AG08396 (cell line): ENCODE results near the gene MED8.

Source experiments
- DNase-seq: peaks from one replicate; pipeline ENCODE4 v3.0.0; 2012; ENCODE audit warnings: low spot score, mixed read lengths

The MED8 gene

DNA sequence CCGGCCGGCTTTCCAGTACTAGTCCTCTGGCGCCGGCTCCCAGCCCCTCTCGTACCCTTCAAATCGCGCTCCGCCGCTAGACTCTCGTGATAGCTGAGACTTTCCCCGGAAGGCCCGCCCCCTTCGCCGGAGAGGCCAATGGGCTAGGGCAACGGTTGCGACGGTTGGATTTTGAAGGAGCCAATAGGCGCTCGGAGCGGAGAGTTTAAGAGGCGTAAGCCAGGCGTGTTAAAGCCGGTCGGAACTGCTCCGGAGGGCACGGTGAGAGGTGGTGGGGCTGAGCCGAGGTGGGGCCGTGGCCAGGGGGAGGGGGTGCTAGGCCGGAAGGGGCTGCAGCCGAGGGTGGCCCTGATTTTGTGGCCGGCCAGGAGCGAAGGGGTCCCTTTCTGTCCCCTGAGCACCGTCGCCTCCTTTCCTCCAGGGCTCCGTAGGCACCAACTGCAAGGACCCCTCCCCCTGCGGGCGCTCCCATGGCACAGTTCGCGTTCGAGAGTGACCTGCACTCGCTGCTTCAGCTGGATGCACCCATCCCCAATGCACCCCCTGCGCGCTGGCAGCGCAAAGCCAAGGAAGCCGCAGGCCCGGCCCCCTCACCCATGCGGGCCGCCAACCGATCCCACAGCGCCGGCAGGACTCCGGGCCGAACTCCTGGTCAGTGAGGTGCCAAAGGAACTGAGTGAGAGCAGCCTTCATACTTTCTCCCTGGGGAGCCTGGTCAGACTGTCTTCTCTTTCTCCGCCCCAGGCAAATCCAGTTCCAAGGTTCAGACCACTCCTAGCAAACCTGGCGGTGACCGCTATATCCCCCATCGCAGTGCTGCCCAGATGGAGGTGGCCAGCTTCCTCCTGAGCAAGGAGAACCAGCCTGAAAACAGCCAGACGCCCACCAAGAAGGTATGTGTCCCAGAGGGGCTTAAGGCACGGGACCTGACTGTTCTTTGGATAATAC is 30.6 kb downstream of the MED8 start, which contains the start of gene CDC20:
Gene CDC20, plus strand, starts transcription at position 236 of the 948 bp plus-strand sequence. Its CDS starts 235 bp downstream, at position 471.
- DNase-seq: peak; percentile 97

- DNase-seq: peak; percentile 50
Observed at GRCh38 chr1:43358121-43358745, 31.4 kb downstream of the MED8 start.

DNA sequence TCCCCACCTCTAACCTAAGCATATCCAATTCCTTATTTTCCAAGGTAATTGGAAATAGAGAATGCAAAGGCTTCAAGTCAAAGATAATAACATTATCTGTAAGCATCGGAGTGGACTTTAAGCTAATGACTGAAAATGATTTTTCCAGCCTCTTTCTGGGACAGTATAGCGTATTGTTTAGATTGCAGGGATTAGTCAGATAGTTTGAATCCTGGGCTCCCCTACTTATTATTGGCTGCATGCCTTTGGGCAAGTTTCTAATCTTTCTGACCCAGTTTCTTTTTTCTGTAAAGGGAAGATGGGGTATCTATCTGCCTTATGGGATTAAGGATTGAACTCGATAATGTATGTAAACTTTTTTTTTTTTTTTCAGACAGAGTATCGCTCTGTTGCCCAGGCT is 32.3 kb downstream of the MED8 start:
- no peak for DNase-seq

DNA sequence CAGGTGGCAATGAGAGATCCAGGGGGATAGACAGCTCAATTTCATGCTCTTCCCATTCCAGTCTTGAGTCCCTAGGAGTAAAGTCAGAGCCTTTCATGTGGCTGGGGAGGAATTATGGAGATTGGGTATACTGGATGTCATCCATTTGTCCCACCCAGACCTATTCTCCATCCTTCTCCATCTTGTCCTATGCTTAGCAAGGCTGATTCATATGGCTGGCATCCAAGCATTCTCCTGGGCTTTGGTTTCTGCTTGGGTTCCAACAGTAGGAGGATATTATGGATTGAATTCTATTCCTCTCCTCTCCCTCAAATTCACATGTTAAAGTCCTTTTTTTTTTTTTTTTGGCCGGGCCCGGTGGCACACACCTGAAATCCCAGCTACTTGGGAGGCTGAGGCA is 34.7 kb downstream of the MED8 start:
- no peak for DNase-seq

DNA sequence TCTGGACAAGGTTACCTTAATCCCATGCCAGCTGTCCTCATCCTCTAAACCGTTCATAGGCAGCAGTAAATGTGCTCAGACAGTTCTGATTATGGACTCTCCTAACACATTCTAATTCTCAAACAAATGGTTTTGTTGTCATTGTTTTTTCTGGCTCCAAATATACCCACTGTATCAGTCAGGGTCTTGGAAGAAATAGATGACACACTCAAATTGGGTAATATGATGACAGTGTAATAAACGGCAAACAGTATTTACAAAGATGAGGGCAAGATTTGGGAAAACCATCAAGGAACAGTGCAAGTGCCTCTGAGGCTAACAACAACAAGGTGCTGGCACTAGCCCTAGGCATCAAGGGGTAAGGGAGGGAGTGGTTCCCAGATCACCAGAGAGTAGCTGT is 35.1 kb downstream of the MED8 start:
- no peak for DNase-seq

DNA sequence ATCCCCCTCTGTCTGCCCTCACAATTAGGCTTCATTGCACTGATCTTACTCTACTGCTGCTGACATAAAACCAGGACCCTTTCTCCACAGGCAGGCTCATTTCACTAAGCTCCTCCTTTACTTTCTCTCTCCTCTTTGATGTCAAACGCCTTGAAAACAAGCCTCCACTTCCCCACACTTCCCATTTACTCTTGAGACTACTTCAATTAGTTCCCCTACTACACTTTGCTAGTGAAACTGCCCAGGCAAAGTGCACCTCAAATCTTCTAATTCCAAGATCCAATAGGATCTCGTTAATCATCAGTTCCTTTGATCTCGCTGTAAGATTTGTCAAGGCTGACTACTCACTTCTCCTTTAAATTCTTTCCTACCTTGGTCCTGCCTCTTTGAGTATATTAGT is 36.7 kb downstream of the MED8 start:
- no peak for DNase-seq

DNA sequence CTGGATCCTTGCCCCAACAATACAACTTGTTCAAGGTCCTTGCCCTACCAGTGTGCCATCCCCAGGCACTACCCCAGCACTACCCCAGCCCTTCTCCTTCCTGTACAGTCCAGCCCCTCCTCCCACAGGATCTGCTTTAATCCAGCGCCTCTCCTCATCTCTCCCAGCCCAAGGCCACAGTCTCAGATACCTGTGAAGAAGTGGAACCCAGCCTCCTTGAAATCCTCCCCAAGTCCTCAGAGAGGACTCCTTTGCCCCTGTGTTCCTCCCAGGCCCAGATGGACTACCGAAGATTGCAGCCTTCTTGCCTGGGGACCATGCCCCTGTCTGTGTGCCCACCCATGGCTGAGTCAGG is 37.3 kb downstream of the MED8 start:
- no peak for DNase-seq

DNA sequence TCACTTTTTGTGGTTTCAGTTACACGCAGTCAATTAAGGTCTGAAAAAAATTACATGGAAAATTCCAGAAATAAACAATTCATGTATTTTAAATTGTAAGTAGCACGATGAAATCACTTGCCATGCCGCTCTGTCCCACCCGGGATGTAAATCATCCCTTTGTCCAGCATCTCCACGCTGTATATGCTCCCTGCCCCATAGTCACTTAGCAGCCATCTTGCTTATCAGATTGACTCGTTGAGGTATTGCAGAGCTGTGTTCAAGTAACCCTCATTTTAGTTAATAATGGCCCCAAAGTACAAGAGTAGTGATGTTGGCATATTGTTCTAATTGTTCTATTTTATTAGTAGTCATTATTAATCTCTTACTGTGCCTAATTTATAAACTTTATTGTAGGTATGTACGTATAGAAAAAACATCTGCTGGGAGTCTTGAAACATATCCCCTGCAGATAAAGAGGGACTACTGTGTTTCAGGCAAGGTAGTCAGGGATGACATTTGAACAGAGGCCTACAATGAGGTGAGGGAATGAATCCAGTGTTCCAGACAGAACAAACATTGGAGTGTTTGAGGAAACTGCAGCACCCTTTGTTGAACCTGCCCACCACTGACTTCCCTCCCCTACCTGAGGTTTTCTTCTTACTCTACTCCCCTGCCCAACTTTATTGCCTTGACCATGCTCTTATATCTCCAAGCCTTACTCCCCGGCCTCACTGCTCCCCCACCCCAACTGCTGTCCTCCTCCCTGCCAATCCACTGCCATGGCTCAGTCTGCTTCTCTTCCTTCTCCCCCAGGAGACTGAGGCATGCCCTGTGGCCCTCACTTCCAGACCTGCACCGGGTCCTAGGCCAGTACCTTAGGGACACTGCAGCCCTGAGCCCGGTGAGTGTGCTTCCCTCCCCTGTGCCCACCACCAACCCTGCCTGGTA is 37.9 kb downstream of the MED8 start:
- DNase-seq: no peak

DNA sequence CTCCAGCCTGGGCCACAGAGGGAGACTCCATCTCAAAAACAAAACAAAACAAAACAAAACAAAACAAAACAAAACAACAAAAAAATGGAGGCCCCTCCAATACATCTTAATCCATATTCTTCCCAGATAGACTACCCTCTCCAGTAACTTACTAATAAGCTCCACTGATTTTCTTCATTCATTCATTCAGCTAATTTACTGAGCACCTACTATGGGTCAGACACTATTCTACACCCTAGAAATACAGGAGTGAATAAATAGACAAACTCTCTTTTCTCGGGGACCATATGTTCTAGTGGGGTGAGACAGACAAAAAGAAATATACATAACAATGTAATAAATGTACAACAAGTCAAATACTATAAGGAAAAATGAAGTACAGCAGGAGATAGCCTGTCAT is 38.6 kb downstream of the MED8 start:
- DNase-seq: no peak

DNA sequence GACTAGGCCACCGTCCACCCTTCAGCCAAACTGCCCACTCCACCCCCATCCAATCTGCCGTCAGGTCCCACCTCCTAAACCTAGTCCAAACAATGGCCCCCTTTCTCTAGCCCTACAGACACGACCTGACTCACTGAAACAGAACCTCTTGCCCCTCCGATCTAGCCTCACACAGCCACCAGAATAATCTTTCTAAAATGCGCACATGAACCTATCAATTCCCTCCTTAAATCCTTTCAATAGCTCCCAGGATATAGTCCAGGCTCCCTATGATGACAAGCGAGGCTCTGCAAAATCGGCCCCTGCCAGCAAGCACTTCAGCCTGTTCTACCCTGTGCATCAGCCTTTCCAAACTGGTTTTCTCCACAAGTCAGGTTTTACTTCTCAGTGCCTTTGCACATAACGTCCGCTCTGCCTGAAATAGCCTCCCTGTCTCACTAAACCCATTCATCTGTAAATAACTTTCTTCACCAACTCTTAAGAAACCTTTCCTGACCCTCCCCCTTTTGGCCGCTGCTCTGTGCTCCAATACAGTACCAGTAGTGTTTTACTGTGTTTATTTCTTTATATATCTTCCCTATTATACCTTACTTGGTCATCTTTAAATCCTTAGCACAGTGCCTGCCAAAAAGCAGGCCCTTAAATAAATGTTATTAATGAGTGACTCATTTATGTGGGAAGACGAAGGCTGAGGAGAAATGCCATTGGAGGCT is 39.9 kb downstream of the MED8 start:
- DNase-seq: peak; percentile 69

GRCh38 chr1:43348809-43349593 is 40.6 kb downstream of the MED8 start:
- DNase-seq: peak; percentile 67

DNA sequence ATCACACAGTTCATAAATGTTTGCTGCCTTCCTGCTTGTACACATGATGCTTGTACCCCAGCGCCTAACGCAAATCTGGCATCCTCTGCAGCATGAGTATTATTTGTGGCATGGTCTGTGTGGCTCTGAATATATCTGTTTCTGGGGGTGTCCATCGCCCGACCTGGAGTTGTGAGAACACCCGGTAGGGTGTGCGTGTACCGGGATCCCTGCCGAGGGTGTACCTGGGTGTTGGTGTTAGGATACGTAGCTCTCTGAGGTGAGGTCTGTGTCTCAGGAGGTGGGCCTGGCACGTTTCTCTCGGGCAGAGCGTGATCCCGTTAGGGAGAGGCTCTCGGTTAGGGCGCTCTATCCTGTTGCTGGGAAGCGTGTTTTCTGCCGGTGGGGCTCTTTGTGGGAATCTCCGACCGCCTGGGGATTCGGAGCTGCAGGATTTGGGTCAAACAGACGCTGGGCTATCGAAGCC is 41.2 kb downstream of the MED8 start:
- peak; percentile 42 for DNase-seq

GRCh38 chr1:43346636-43347035 is 43.0 kb downstream of the MED8 start:
- no peak for DNase-seq

DNA sequence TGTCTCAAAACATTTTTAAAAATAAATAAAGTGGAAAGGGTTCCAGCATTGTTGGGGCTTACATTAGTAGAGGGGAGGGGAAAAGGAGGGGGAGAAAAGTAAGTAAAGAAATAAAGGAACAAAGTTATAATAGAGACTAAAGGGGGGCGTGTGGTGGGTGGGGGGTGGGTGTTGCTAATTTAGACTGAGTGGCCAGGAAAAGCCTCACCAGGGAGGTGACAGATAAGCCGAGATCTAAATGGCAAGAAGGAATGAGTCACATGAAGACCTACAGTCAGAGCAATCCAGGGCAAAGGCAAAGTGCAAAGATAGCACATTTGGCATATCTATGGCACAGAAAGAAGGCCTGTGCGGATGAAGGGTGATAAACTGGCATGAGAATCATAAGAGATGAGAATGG is 44.5 kb downstream of the MED8 start:
- DNase-seq: peak; percentile 44

GRCh38 chr1:43344267-43344850 is 45.2 kb downstream of the MED8 start:
- DNase-seq: no peak

DNA sequence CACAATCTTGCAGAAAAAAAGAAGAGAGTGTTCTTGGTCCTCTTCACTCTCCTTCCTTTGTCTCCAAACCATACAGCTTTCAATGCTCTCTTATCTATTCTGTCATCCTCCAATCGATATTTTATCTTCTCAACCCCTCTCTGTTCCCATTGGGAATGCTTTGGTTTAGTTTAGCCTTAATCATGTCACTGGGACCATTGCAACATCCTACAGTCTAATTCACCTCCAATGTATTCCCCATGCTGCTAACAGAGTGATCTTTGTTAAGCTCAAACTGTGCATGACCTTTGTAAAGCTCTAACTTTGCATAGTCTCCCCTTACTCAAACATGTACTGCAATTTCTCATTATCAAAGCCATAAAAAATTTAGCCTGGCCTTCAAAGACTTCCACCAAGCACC is 49.0 kb downstream of the MED8 start:
- DNase-seq: no peak

- no peak for DNase-seq
Observed at GRCh38 chr1:43339584-43340232, 49.9 kb downstream of the MED8 start.

- DNase-seq: no peak
Observed at GRCh38 chr1:43338001-43338400, 51.6 kb downstream of the MED8 start.

GRCh38 chr1:43337588-43337987 is 52.0 kb downstream of the MED8 start, which contains the start of gene MPL:
TSS of gene MPL (plus strand) at chr1:43337818. CDS start at chr1:43337849, 31 bp downstream.
- DNase-seq: no peak
